Activated CD4-positive, alpha-beta T cell treated with anti-CD3 and anti-CD28 coated beads for 48 hours (primary cell): ENCODE data around the gene ZNF365.

ENCODE experiments used
- DNase-seq: peaks from one replicate; pipeline ENCODE4 v3.0.0-alpha.2; 2020

Gene ZNF365

DNA sequence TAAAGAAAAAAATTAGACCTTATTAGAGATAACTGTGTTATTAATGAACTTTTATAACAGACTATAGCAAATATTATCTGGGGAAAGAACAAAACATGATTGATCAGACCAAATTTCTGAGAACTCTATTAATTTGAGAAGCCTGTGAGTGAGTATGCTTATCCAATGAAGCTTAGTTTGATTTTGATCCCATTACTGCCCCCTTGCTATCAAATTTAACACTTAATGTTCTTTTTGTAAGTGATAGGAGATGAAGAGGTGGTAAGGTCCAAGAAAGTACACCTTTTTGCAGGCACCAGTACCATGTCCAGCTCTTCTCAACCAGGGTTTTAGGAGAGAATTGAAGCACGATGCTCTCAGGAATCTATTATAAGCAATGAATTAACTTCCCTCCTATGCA lies 49.9 kb downstream of the ZNF365 start:
- DNase-seq, result no peak

DNA sequence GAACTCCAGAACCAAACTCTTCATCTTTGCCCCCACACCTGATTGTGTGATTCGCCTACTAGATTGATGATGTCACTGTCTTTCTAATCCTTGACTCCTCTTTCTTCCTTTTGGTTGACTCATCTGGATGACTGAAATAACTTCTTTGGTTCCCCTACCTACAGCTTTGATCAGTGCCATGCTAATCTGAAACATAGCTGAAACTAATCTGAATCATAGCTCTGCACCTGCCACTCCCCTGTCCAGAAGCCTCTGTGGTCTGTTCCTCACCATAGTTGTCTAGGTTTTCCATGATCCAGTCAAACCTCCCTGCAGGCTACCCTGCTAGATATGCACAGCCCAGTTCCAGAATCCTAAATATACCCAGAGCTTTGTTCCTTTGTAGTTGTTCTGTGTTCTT lies 51.9 kb downstream of the ZNF365 start:
- DNase-seq, result peak; percentile 60

- DNase-seq, result no peak
Observed at GRCh38 chr10:62426600-62426999, 52.4 kb downstream of the ZNF365 start.

GRCh38 chr10:62430881-62431280 lies 56.7 kb downstream of the ZNF365 start:
- no peak for DNase-seq

GRCh38 chr10:62433181-62433692 lies 59.1 kb downstream of the ZNF365 start:
- DNase-seq, result peak; percentile 80

DNA sequence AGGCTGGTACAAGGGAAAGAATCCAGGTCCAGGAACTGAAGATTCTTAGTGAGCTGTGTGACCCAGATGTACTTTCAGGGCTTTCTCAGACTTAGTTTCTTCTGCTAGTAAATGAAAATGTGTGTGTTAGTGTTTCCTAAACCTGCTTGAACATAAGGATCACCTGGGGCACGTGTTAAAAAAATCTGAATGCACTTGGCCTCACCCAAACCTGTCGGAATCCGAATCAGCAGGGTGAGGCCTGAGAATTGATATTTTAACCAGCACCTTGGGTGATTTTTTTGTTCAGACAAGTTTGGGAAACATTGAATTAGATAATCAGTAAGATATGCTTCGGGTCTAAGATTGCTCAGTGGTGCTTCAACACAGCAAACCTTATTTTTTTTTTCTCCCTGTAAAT lies 59.7 kb downstream of the ZNF365 start:
- no peak for DNase-seq

- DNase-seq, result no peak
Observed at GRCh38 chr10:62437696-62438095, 63.5 kb downstream of the ZNF365 start.

- DNase-seq, result no peak
Observed at GRCh38 chr10:62442006-62442405, 67.8 kb downstream of the ZNF365 start.

GRCh38 chr10:62442894-62443669 lies 68.9 kb downstream of the ZNF365 start:
- DNase-seq, result no peak

GRCh38 chr10:62443866-62444265 lies 69.7 kb downstream of the ZNF365 start:
- DNase-seq, result no peak

GRCh38 chr10:62446627-62447026 lies 72.5 kb downstream of the ZNF365 start:
- no peak for DNase-seq

DNA sequence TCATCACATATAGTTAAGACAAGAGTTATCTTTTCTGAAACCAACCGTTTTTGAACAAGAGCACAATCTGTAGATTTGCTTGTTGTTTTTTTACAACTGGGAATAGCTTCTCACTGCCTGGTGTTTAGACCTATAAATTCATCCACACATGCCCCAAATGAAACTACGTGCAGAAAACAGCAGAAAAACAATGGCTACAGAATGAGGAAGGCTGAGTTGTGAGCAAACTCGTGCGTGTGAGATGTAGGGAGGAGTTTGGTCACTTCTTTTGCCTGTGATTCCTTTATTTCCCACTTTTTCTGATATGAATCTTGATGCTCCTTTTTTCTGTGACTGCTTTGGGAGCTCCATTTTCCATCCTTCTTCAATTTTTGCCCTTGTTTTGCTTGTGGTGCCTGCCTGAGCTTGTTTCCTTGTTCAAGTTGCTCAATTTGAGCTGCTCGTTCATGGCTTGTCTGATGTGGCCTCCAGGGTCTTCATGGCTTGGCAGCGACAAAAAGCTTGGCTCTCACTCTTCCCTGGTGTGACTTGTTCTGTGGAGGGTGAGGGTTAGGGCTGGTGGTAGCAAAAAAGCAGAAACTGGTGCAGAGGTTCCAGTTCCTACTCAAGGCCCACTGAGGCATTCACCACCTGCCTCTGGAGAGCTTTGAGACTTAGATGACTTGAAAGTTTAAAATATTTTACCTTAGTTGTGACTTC lies 76.9 kb downstream of the ZNF365 start:
- no peak for DNase-seq

- DNase-seq, result no peak
Observed at GRCh38 chr10:62451611-62451975, 77.4 kb downstream of the ZNF365 start.
